ENCODE results near the gene ZNF106. TPM values are rescaled to one million over a fixed set of nuclear protein-coding genes. Genes with fewer than 3 reads are reported as not detected.

ZNF106 gene
- total RNA-seq, 1 experiment from 2014 or later: 58.2 TPM

DNA sequence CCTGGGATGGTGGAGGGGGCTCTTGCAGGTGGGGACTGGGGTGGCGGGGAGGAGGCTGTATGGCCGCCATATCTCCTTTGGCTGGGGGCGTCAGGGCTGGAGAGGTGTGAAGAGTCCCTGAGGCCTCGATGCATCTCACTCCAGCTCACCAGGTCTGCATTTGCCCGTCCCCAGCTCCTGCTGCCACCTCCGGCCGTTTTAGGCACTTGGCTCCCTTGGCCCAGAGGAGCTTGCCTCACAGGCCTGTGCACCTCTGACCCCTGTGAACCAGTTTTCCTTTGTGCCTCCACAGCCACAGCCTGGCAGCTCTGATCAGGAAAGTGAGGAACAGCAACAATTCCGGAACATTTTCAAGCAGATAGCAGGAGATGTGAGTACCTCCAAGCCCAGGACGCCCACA, 81.9 kb downstream of the ZNF106 start (continued):
- TF ChIP-seq, protein P1, sequence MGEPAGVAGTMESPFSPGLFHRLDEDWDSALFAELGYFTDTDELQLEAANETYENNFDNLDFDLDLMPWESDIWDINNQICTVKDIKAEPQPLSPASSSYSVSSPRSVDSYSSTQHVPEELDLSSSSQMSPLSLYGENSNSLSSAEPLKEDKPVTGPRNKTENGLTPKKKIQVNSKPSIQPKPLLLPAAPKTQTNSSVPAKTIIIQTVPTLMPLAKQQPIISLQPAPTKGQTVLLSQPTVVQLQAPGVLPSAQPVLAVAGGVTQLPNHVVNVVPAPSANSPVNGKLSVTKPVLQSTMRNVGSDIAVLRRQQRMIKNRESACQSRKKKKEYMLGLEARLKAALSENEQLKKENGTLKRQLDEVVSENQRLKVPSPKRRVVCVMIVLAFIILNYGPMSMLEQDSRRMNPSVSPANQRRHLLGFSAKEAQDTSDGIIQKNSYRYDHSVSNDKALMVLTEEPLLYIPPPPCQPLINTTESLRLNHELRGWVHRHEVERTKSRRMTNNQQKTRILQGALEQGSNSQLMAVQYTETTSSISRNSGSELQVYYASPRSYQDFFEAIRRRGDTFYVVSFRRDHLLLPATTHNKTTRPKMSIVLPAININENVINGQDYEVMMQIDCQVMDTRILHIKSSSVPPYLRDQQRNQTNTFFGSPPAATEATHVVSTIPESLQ (CRISPR knock-in tag; IDR thresholded peaks at IDR 0.05): no peak
- TF ChIP-seq, protein P2, sequence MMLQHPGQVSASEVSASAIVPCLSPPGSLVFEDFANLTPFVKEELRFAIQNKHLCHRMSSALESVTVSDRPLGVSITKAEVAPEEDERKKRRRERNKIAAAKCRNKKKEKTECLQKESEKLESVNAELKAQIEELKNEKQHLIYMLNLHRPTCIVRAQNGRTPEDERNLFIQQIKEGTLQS (CRISPR knock-in tag; conservative IDR thresholded peaks at IDR 0.05): no peak
- TF ChIP-seq ESRRA (CRISPR knock-in tag; IDR thresholded peaks at IDR 0.05; ENCODE audit: borderline replicate concordance) (no peak), NFE2L1 (CRISPR knock-in tag; IDR thresholded peaks at IDR 0.05) (no peak), ZNF219 (CRISPR knock-in tag; IDR thresholded peaks at IDR 0.05; ENCODE audit: borderline replicate concordance) (no peak), FOXK1 (CRISPR knock-in tag; IDR thresholded peaks at IDR 0.05) (no peak)

DNA sequence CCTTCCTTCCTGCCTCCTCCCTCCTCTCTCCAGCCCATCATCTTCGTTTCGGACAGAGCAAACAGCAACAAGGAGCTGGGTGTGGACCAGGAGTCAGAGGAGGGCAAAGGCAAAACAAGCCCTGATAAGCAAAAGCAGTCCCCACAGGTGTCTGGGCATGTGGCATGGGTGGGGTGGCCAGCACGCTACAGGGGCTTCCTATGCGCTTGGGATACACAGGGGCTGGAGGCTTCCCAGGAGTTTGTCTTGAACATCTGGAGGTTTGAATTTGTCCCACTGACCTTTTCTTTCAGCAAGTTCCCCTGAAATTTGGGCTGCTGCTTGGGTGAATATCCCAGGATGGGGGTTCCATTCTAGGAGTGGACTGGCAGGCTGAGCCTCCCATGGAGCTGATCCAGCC, 82.8 kb downstream of the ZNF106 start:
- ATAC-seq (no peak), DNase-seq (ENCODE audit: low spot score) (no peak)
- TF ChIP-seq GRHL2 (CRISPR knock-in tag; IDR thresholded peaks at IDR 0.05; ENCODE audit: insufficient replicate concordance, severe bottlenecking) (no peak), HMGA2 (CRISPR knock-in tag; IDR thresholded peaks at IDR 0.05) (no peak), TEAD1 (CRISPR knock-in tag; IDR thresholded peaks at IDR 0.05) (no peak), CREB1 (CRISPR knock-in tag; IDR thresholded peaks at IDR 0.05) (no peak), ZNF671 (CRISPR knock-in tag; IDR thresholded peaks at IDR 0.05) (no peak), ETV6 (CRISPR knock-in tag; IDR thresholded peaks at IDR 0.05) (no peak), SP1 (CRISPR knock-in tag; conservative IDR thresholded peaks at IDR 0.05) (no peak), JUN (CRISPR knock-in tag; IDR thresholded peaks at IDR 0.05) (no peak), ZNF423 (CRISPR knock-in tag; IDR thresholded peaks at IDR 0.05) (no peak), KAT7 (CRISPR knock-in tag; IDR thresholded peaks at IDR 0.05; ENCODE audit: borderline replicate concordance) (no peak)
- TF ChIP-seq, protein P3, sequence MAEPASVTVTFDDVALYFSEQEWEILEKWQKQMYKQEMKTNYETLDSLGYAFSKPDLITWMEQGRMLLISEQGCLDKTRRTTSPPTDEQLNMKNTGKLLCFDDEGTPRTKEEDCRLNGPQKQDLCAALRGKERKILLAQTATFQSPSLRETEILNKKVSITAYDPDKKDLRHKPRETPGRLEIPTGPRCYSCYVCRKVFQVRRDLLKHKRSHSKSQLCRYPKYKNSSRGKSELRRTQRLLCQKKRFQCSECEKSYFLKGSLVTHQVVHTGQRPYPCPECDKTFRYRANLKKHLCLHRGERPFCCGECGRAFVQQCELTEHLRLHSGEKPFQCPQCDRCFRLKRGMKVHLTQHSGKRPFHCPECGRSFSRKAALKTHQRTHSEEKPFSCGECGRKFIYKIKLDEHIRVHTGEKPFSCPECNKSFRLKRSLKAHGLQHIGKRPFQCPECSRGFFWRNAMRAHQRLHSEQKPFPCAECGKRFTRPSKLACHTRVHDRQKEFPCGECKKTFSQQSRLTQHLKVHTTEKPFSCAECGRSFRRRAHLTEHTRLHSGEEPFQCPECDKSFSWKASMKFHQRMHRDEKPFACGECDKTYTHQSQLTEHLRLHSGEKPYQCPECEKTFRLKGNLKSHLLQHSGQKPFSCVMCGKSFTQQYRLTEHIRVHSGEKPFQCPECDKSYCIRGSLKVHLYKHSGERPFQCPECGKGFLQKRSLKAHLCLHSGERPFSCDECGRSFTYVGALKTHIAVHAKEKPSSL (CRISPR knock-in tag; conservative IDR thresholded peaks at IDR 0.05): no peak
- TF ChIP-seq, protein P2 (CRISPR knock-in tag; conservative IDR thresholded peaks at IDR 0.05): no peak
- TF ChIP-seq, protein P4, sequence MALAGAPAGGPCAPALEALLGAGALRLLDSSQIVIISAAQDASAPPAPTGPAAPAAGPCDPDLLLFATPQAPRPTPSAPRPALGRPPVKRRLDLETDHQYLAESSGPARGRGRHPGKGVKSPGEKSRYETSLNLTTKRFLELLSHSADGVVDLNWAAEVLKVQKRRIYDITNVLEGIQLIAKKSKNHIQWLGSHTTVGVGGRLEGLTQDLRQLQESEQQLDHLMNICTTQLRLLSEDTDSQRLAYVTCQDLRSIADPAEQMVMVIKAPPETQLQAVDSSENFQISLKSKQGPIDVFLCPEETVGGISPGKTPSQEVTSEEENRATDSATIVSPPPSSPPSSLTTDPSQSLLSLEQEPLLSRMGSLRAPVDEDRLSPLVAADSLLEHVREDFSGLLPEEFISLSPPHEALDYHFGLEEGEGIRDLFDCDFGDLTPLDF (CRISPR knock-in tag; IDR thresholded peaks at IDR 0.05): no peak
- TF ChIP-seq, protein P5, sequence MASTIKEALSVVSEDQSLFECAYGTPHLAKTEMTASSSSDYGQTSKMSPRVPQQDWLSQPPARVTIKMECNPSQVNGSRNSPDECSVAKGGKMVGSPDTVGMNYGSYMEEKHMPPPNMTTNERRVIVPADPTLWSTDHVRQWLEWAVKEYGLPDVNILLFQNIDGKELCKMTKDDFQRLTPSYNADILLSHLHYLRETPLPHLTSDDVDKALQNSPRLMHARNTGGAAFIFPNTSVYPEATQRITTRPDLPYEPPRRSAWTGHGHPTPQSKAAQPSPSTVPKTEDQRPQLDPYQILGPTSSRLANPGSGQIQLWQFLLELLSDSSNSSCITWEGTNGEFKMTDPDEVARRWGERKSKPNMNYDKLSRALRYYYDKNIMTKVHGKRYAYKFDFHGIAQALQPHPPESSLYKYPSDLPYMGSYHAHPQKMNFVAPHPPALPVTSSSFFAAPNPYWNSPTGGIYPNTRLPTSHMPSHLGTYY (CRISPR knock-in tag; IDR thresholded peaks at IDR 0.05): no peak
- ChIA-PET POLR2A (no interaction called here), CTCF (interaction anchor here (1.1 to 2.0 kb wide), 2 partner anchors 23 to 339 kb away, joined by 3 to 11 read pairs; no protein-coding TSS in a partner anchor)
- peaks cover 4% of the 10 kb centered on the region; the same call in 1 of the 2 replicates for H3K36me3 Mint-ChIP-seq
- H3K4me3 Mint-ChIP-seq: no peak overlapping the region
- H3K27ac Mint-ChIP-seq: no peak overlapping the region
- H3K4me1 Mint-ChIP-seq: no peaks in the 10 kb centered on the region
- no peaks in the 10 kb centered on the region for H3K27me3 Mint-ChIP-seq (ENCODE audit: low read depth)
- H3K9me3 Mint-ChIP-seq: no peaks in the 10 kb centered on the region
